Measurements from ENCODE around the gene OSBPL6.

OSBPL6 gene

DNA sequence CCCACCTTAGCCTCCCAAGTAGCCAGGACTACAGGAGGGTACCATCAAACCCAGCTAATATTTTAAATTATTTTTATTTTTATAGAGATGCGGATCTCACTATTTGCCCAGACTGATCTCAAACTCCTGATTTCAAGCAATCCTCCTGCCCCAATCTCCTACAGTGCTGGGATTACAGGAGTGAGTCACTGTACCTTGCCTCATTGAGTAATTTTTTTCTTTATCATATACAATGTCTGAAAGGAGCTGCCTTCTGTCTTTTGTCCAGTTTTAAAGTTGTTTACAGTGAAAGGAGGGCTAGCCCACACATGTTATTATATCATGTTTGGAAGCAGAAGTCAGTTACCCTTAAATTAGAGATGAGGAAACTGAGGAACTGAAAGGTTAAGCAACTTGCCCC, 224.1 kb downstream of the OSBPL6 start:
- Histone ChIP-seq H3F3A (ENCODE audit: insufficient read depth, low read length) (peaks cover 7% of the 10 kb centered on the region; the same call in 1 of the 2 replicates), H3K36me3 (replicated peaks; ENCODE audit: insufficient read depth, low read length) (0 out of 2 replicates have a peak, but pooled peaks cover 4% of the 10 kb centered on the region), H4K20me1 (ENCODE audit: insufficient read depth, low read length) (no peaks in the 10 kb centered on the region), H3K9ac (ENCODE audit: low read length) (no peak overlapping the region), H3K4me2 (ENCODE audit: low read depth, low read length) (no peak overlapping the region), H3K9me2 (replicated peaks; ENCODE audit: insufficient read depth, low read length) (no peaks in the 10 kb centered on the region), H3K79me2 (ENCODE audit: low read length) (no peaks in the 10 kb centered on the region), H3K4me1 (ENCODE audit: low read length) (peaks cover 5% of the 10 kb centered on the region; the same call in 1 of the 2 replicates), H3K9me3 (replicated peaks; ENCODE audit: insufficient read depth, low read length) (no peaks in the 10 kb centered on the region), H3K27me3 (replicated peaks; ENCODE audit: insufficient read depth, low read length) (no peaks in the 10 kb centered on the region), H3K4me3 (ENCODE audit: low read length) (no peak overlapping the region), H2AFZ (ENCODE audit: low read length) (no peak overlapping the region), H3K27ac (ENCODE audit: low read length) (no peak overlapping the region)
- TF ChIP-seq, protein P1, sequence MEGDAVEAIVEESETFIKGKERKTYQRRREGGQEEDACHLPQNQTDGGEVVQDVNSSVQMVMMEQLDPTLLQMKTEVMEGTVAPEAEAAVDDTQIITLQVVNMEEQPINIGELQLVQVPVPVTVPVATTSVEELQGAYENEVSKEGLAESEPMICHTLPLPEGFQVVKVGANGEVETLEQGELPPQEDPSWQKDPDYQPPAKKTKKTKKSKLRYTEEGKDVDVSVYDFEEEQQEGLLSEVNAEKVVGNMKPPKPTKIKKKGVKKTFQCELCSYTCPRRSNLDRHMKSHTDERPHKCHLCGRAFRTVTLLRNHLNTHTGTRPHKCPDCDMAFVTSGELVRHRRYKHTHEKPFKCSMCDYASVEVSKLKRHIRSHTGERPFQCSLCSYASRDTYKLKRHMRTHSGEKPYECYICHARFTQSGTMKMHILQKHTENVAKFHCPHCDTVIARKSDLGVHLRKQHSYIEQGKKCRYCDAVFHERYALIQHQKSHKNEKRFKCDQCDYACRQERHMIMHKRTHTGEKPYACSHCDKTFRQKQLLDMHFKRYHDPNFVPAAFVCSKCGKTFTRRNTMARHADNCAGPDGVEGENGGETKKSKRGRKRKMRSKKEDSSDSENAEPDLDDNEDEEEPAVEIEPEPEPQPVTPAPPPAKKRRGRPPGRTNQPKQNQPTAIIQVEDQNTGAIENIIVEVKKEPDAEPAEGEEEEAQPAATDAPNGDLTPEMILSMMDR (IDR thresholded peaks at IDR 0.05; ENCODE audit: low read length): no peak
- TF ChIP-seq EZH2phosphoT487 (IDR thresholded peaks at IDR 0.05; ENCODE audit: low read length): no peak
- no peak for TF ChIP-seq EZH2 (optimal IDR thresholded peaks at IDR 0.05; ENCODE audit: low read depth, low read length)
- DNase-seq: no peak

GRCh38 chr2:178419123-178419522, 224.8 kb downstream of the OSBPL6 start:
- Histone ChIP-seq H3K27ac (ENCODE audit: low read length) (no peak overlapping the region), H3K4me2 (ENCODE audit: low read depth, low read length) (no peak overlapping the region), H3F3A (ENCODE audit: insufficient read depth, low read length) (peaks cover 2% of the 10 kb centered on the region; the same call in 1 of the 2 replicates), H3K4me3 (ENCODE audit: low read length) (no peak overlapping the region), H3K4me1 (ENCODE audit: low read length) (peaks cover 5% of the 10 kb centered on the region; the same call in 1 of the 2 replicates), H3K79me2 (ENCODE audit: low read length) (no peaks in the 10 kb centered on the region), H3K9me2 (replicated peaks; ENCODE audit: insufficient read depth, low read length) (no peaks in the 10 kb centered on the region), H3K9me3 (replicated peaks; ENCODE audit: insufficient read depth, low read length) (no peaks in the 10 kb centered on the region), H2AFZ (ENCODE audit: low read length) (no peak overlapping the region), H3K9ac (ENCODE audit: low read length) (no peak overlapping the region), H3K36me3 (replicated peaks; ENCODE audit: insufficient read depth, low read length) (0 out of 2 replicates have a peak, but pooled peaks cover 4% of the 10 kb centered on the region), H3K27me3 (replicated peaks; ENCODE audit: insufficient read depth, low read length) (no peaks in the 10 kb centered on the region), H4K20me1 (ENCODE audit: insufficient read depth, low read length) (no peaks in the 10 kb centered on the region)
- TF ChIP-seq EZH2phosphoT487 (IDR thresholded peaks at IDR 0.05; ENCODE audit: low read length) (no peak), EZH2 (optimal IDR thresholded peaks at IDR 0.05; ENCODE audit: low read depth, low read length) (no peak)
- TF ChIP-seq, protein P1 (IDR thresholded peaks at IDR 0.05; ENCODE audit: low read length): no peak; the same call in 1 of the 2 replicates
- DNase-seq: no peak

GRCh38 chr2:178420463-178420999, 226.2 kb downstream of the OSBPL6 start:
- H3K4me3 ChIP-seq (ENCODE audit: low read length): no peak overlapping the region
- DNase-seq: no peak
- no peaks in the 10 kb centered on the region for H3K27me3 ChIP-seq (replicated peaks; ENCODE audit: insufficient read depth, low read length)
- H3F3A ChIP-seq (ENCODE audit: insufficient read depth, low read length): no peaks in the 10 kb centered on the region
- H3K4me2 ChIP-seq (ENCODE audit: low read depth, low read length): no peak overlapping the region
- TF ChIP-seq, protein P1 (IDR thresholded peaks at IDR 0.05; ENCODE audit: low read length): no peak
- no peak for TF ChIP-seq EZH2 (optimal IDR thresholded peaks at IDR 0.05; ENCODE audit: low read depth, low read length)
- TF ChIP-seq EZH2phosphoT487 (IDR thresholded peaks at IDR 0.05; ENCODE audit: low read length): no peak
- no peak overlapping the region for H2AFZ ChIP-seq (ENCODE audit: low read length)
- H3K36me3 ChIP-seq (replicated peaks; ENCODE audit: insufficient read depth, low read length): 0 out of 2 replicates have a peak, but pooled peaks cover 4% of the 10 kb centered on the region
- H3K27ac ChIP-seq (ENCODE audit: low read length): no peak overlapping the region
- no peaks in the 10 kb centered on the region for H3K9me3 ChIP-seq (replicated peaks; ENCODE audit: insufficient read depth, low read length)
- no peaks in the 10 kb centered on the region for H4K20me1 ChIP-seq (ENCODE audit: insufficient read depth, low read length)
- no peak overlapping the region for H3K9ac ChIP-seq (ENCODE audit: low read length)
- H3K9me2 ChIP-seq (replicated peaks; ENCODE audit: insufficient read depth, low read length): no peaks in the 10 kb centered on the region
- H3K4me1 ChIP-seq (ENCODE audit: low read length): no peaks in the 10 kb centered on the region
- H3K79me2 ChIP-seq (ENCODE audit: low read length): no peaks in the 10 kb centered on the region
